Loucy (cell line): ENCODE measurements around the gene KAT8.

Experiments
- CTCF ChIP-seq: fragments of 200-600 bp; sonication (generic); conservative IDR thresholded peaks from 2 replicates; pipeline ENCODE4 v1.5.1; 2014; ENCODE audit warnings: mild to moderate bottlenecking, antibody characterized with exemption, low read length
- EZH2phosphoT487 ChIP-seq: fragments of 200-600 bp; IDR thresholded peaks from 2 replicates; pipeline ENCODE4 v1.6.1; 2018; ENCODE audit warnings: antibody characterized with exemption, mild to moderate bottlenecking, moderate library complexity, borderline replicate concordance

GRCh38 chr16:31145398-31145990, 28.0 kb downstream of the KAT8 start:
- TF ChIP-seq EZH2phosphoT487 (no peak), CTCF (no peak)
